ENCODE results near the gene RALB.

DNA sequence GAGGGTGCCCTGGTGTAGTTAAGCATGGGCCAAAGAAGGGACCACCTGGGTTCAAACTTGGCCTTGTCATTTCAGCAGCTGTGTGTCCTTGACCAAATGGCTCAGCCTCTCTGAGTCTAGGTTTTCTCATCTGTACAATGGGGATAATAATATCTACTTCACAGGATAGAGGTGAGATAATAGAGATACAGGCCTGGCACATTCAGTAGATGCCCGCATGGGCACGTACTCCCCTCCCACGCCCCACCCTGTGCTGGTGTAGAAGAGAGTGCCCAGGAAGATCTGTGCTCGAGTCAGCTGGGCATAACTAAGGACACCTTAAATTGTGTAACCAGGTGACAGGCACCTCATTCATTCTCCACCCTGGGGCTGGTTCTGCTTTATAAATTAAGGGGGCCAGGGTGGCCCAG is 21.1 kb upstream of the RALB start:
- TF ChIP-seq, protein P1, sequence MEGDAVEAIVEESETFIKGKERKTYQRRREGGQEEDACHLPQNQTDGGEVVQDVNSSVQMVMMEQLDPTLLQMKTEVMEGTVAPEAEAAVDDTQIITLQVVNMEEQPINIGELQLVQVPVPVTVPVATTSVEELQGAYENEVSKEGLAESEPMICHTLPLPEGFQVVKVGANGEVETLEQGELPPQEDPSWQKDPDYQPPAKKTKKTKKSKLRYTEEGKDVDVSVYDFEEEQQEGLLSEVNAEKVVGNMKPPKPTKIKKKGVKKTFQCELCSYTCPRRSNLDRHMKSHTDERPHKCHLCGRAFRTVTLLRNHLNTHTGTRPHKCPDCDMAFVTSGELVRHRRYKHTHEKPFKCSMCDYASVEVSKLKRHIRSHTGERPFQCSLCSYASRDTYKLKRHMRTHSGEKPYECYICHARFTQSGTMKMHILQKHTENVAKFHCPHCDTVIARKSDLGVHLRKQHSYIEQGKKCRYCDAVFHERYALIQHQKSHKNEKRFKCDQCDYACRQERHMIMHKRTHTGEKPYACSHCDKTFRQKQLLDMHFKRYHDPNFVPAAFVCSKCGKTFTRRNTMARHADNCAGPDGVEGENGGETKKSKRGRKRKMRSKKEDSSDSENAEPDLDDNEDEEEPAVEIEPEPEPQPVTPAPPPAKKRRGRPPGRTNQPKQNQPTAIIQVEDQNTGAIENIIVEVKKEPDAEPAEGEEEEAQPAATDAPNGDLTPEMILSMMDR (conservative IDR thresholded peaks at IDR 0.05; ENCODE audit: low read depth in 2 of 2) = no peak
- no peak for TF ChIP-seq EZH2 (IDR thresholded peaks at IDR 0.05; ENCODE audit: low read depth, unreplicated experiment)

Data from GM23338 (cell line).